Left hindlimb (tissue), 1 donor: Measurements from ENCODE around the gene P2RX2.

Source experiments
- DNase-seq: peaks from one replicate; pipeline ENCODE4 v3.0.0-alpha.2; 2018

Gene P2RX2

GRCh38 chr12:132603240-132604150 lies 15.1 kb upstream of the P2RX2 start:
- peak; percentile 26 for DNase-seq

DNA sequence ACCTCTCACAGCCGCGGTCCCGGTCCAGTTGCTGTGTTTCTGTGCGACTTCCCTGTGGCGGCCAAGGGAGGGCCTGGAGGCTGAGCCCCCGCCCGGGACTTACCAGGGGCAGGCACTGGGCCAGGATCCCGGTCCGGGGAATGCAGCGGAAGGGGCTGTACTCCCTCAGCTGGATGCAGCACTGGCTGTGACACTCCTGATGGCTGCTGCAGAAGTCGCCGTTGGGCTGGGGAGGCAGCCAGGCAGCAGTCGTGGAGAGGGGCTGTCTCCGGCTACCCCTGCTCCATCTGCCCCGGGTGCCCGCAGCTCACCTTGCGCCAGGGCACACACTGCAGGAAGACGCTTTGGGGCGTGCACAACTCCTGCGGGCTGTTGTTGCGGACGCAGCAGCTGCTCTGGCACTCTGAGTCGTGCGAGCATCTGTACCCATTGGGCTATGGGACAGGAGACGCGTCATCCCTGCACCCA lies 14.4 kb upstream of the P2RX2 start:
- DNase-seq, result no peak

- DNase-seq, result no peak
Measured at GRCh38 chr12:132604668-132605441, 13.7 kb upstream of the P2RX2 start.

DNA sequence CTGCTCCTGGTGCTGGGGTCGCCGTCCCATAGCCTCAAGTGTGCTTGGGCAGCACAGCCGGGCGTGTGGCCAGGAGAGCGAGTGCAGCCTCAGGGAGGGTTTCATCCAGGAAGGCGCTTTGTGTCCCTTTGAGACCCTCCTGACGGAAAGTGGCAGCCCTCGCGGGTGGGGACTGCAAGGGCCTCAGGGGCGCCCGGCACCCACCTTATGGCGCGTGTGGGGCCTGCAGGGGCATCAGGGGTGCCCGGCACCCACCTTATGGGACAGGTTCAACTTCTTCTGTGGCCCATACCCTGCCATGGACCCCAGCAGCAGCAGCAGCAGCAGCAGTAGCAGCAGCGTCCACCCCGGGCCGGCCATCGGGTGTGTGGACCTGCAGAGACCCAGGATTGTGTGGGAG lies 12.7 kb upstream of the P2RX2 start:
- DNase-seq, result no peak

GRCh38 chr12:132606466-132606865 lies 12.1 kb upstream of the P2RX2 start:
- no peak for DNase-seq

DNA sequence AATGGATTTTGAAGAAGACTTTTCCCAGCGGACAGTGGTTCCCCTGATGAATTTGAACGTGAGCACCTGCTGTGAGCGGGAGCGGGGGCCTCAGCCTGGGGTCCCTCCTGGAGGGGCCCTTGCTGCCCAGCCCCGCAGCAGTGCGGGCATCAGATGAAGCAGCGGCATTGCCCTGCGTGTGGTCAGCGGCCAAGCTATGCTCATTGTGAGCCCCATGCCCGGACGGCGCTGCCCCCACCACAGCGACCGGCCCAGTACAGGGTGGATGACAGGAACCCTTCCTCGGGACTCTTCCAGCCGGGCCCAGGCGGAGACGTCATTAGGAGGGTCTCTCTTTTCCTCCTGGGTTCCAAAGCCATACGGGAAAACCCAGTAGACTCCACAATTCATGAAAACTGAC lies 11.6 kb upstream of the P2RX2 start:
- no peak for DNase-seq

DNA sequence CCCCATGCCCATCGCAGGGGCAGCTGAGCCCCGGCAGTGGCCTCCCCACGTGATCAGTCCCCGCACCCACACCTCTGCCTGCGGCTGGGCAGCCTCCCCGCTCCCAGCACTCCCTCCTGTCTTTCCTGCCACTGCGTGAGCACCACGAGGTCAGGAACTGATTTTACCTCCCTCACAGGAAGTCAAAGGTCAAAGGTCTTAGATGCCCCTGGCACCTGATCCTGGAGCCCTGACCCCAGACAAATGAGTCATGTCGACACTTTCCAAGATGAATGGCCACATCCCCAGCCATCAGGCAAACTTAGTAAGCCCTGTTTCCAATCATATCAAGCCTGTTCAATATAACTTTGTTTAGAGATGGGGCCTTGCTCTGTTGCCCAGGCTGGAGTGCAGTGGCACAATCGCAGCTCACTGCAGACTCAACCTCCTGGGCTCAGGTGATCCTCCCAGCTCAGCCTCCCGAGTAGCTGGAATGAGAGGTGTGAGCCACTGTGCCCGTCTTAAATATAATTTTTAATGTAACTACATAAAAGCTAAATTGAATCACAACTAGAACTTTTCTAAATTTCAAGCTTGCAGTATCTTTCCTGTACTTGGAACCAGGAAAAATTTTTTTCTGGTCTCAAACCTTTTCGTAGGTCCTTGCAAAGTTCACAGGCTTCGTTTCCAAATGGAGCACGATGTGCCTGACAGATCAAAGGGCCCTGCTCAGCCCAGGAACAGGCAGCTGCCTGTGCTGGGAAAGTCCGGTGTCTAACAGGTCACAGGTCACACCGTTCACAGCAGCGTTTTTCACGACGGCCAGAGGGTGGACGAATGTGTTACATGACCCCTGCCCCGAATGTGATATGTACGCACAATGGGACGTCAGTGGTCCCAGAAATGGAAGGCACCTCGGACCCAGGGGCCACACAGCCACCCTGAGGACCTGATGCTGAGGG lies 10.1 kb upstream of the P2RX2 start:
- DNase-seq, result no peak

DNA sequence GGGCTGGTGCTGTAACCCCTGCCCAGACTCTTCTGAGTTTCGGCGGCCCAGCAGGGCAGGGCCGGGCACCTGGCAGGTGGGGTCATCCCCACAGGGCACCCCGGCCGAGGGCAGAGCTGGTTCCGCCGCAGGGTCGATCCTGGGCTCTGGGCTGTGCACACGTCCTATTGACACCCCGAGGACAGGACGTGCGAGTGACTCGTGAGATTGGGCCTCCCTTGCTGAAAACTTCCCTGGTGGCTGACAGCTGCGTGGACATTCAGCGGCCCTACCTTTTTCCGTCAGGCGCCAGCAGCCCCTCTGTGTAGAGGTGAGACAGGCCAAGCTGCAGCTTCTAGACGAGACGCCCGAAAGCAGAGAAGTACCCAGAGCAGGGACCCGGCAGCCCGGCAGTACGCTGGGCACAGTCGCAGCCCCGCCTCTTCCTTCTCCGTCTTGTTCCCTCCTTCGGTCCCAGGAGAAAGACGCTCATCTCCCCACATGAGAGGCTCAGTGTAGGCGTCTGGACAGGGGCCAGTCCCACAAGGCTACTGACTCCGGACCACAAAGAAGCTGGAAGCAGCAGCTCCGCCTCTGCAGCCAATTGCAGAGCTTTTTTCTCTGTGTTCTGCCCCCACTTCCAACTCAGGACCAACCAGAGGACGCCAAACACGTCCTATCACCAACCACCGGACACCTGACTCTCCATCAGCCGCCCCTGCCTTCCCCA lies 8.4 kb upstream of the P2RX2 start, which contains the start of gene LRCOL1:
Gene LRCOL1 (minus strand): TSS at position 532 of the 709 bp plus-strand sequence. CDS start 4,331 bp downstream, outside the sequence.
- peak; percentile 78 for DNase-seq

DNA sequence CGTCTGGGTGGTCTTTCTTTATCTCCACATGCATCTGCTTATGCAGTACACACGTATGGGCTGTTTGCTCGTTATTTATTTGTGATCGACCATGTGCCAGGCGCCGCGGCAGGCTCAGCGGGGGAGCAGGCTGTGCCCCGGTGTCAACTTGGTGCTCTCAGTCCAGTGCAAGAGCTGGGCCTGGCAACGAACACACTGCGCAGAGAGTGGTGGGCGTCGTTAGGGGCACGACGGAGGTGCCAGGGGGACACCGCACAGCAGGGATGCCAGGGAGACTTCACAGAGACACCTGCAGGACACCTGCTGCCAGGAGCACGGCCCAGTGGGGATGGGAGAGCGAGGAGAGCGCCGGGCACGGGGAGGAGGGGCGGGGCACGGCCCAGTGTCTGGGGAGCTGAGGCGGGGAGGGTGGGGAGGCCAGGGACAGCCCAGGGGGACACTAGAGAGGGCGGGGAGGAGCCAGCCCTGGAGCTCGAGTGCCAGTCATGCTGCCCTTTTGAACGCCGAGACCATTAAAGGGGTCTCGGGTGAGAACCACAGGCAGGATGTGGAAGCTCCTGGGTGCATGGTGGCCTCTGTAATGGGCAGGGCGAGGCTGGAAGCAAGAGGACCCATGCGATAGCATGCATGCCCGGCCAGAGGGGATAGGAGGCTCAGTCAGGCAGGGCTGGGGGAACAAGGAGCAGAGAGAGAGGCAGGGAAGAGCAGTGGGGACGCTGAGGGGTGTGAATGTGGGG lies 7.5 kb upstream of the P2RX2 start:
- no peak for DNase-seq

GRCh38 chr12:132611620-132612019 lies 7.0 kb upstream of the P2RX2 start:
- no peak for DNase-seq

- DNase-seq, result no peak
Measured at GRCh38 chr12:132614029-132614428, 4.5 kb upstream of the P2RX2 start.

DNA sequence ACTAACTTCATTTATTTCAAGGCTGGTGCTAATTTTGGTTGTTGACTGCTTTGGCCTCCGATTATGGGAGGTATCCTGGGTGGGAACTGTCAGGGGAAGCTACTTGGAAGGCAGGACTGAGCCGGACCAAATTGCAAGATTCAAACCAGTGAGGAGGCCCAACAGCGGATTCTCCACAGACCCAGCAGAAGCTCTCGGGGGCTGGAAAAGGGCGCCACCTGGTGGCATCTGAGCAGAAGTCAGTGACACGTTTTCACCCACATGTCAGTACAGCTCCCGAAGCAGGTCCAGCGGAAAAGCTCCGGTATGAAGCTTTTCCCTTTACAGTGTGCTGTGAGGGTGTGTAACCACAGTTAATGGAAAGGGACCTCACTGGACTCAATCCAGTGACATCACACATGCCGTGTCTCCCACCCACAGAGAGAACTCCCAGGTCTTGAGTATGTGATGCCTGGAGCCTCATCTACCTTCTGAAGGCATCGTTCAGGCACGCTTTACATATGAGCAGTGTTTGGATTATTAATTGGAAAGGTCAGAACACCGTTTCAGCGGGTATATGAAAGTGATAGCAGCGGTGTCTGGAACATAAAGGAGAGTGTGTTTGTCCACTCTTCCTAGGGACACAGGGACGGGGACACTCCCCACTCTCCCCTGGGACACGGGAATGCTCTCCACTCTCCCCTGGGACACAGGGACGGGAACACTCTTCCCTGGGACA lies 3.6 kb upstream of the P2RX2 start:
- DNase-seq, result peak; percentile 83

DNA sequence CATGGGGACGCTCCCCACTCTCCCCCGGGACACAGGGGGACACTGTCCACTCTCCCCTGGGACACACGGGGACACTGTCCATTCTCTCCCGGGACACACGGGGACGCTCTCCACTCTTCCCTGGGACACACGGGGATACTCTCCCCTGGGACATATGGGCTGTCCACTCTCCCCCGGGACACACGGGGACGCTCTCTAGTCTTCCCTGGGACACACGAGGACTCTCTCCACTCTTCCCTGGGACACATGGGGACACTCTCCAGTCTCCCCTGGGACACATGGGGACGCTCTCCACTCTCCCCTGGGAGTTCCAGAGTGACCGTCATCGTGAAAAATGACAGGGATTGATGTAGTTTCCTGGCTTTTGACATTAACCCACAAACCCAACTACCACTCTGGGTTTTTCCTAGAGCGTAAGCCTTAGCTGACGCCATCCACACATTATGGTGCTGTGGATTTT lies 3.0 kb upstream of the P2RX2 start:
- no peak for DNase-seq

DNA sequence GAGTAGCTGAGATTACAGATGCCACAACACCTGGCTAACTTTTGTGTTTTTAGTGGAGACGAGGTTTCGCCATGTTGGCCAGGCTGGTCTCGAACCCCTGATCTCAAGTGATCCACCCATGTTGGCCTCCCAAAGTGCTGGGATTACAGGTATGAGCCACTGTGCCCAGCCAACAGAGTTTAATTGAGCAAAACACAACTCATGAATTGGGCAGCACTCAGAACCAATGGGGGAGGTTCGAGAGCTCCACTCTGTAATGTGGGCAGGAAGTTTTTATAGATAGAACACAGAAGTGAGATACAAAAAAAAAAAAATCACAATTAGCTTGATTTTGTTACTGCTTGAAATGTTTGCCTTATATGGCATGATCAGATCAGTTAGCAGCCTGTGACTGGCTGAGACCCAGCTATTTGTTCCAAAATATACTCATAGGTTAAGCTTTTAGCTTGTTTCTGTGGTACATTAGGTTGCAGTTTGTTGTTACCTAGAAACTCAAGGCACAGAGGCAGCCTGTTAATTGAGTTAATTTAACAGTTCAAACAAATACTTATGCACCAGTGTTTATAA lies 1.4 kb upstream of the P2RX2 start:
- DNase-seq, result no peak

DNA sequence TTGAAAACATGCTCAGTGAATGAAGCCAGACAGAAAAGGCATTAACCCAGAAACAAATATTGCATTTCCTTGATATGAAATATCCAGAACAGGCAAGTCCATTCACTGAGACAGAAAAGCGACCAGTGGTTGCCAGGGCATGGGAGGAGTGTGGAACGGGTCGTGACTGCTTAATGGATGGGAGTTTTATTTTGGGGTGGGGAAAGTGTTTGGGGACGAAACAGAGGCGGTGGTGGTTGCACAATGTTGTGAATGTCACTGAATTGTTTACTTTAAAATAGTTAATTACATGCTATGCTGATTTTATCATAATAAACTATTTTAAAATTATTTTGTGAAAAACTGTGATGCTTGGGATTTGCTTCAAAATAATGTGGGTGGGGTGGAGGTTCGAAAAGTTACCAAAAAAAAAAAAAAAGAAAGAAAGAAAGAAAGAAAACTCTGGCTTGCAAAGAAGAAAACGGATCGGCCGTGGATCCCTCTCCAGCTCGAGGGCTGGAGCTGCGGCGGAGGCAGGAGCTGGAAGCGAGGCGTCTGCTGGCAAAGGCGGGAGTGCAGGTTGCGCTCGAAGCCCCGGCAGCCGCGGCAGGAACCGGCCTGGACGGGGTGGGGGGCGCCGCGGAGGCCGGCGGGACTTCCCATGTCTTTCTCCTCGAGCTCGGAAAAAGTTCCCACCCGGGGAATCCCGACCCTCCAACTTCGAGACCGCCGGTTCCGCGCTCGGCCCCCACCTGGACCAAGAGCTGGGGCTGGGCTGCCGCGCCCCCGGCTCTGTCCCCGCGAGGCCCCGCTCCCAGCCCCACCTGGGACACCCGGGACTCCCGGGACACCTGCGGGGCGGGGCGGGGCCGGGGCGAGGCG lies 524 bp upstream of the P2RX2 start:
- DNase-seq, result no peak

DNA sequence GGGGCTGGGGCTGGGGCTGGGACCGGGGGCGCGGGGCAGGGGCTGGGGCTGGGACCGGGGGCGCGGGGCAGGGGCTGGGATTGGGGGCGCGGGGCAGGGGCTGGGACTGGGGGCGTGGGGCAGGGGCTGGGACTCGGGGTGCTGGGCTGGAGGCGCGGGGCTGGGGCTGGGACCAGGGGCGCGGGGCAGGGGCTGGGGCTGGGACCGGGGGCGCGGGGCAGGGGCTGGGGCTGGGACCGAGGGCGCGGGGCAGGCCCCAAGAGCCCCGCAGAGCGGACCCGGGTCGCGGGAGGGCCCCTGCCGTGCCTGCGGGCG lies 452 bp downstream of the P2RX2 start:
- DNase-seq, result no peak

DNA sequence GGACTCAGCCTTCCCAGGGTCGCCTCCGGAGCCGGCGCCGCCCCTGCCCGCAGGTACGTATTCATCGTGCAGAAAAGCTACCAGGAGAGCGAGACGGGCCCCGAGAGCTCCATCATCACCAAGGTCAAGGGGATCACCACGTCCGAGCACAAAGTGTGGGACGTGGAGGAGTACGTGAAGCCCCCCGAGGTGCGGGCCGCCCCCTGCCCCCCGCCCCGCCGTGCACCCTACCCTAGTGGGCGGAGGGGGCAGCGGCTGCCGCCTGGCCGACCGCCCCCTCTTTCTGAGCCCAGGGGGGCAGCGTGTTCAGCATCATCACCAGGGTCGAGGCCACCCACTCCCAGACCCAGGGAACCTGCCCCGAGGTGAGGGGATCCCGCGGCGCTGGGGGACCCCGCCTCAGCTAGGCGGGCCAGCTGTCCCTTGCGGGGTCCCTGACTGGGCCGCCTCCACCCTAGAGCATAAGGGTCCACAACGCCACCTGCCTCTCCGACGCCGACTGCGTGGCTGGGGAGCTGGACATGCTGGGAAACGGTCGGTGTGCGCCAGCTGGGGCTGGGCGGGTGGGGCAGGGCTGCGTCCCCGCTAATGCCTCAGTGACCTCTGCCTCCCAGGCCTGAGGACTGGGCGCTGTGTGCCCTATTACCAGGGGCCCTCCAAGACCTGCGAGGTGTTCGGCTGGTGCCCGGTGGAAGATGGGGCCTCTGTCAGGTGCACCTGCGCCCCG lies 973 bp downstream of the P2RX2 start:
- DNase-seq, result no peak

- DNase-seq, result no peak
Measured at GRCh38 chr12:132620113-132620898, 1.7 kb downstream of the P2RX2 start.
